Measurements from ENCODE around the gene ABHD14A.

The ABHD14A gene

GRCh38 chr3:52006017-52006819, 31.4 kb downstream of the ABHD14A start:
- Histone ChIP-seq H3K4me2 (ENCODE audit: insufficient read depth, low read length) (no peak overlapping the region), H3K79me2 (ENCODE audit: insufficient read depth, low read length) (no peaks in the 10 kb centered on the region), H3K27me3 (ENCODE audit: insufficient read depth, low read length, poor library complexity) (no peaks in the 10 kb centered on the region), H3K27ac (ENCODE audit: low read length) (no peak overlapping the region), H4K20me1 (ENCODE audit: insufficient read depth, low read length) (no peaks in the 10 kb centered on the region), H3K36me3 (ENCODE audit: insufficient read depth, low read length) (no peaks in the 10 kb centered on the region), H2AFZ (ENCODE audit: low read depth, low read length) (peak overlapping the region; percentile 3; the same call in 1 of the 2 replicates), H3K4me3 (ENCODE audit: low read depth in 1 of 2, low read length in 2 of 2) (no peak overlapping the region), H3K9ac (ENCODE audit: low read depth, low read length) (no peak overlapping the region), H3K4me1 (ENCODE audit: insufficient read depth, low read length) (peaks cover 21% of the 10 kb centered on the region), H3K9me3 (ENCODE audit: insufficient read depth, low read length, severe bottlenecking) (no peaks in the 10 kb centered on the region)
- ATAC-seq (ENCODE audit: insufficient read depth, low read depth) (no peak), DNase-seq (no peak)
- TF ChIP-seq EZH2 (IDR thresholded peaks at IDR 0.05; ENCODE audit: borderline replicate concordance, low read depth, low read length, severe bottlenecking) (no peak), CTCF (IDR thresholded peaks at IDR 0.05; ENCODE audit: borderline replicate concordance, extremely low read depth, low read length, poor library complexity, severe bottlenecking) (no peak)

GRCh38 chr3:52006820-52007133, 31.9 kb downstream of the ABHD14A start:
- DNase-seq (no peak), ATAC-seq (ENCODE audit: insufficient read depth, low read depth) (no peak)
- H3K27ac ChIP-seq (ENCODE audit: low read length) = no peak overlapping the region
- H3K4me2 ChIP-seq (ENCODE audit: insufficient read depth, low read length) = no peak overlapping the region
- H2AFZ ChIP-seq (ENCODE audit: low read depth, low read length) = no peak overlapping the region
- TF ChIP-seq CTCF (IDR thresholded peaks at IDR 0.05; ENCODE audit: borderline replicate concordance, extremely low read depth, low read length, poor library complexity, severe bottlenecking) = no peak
- no peak for TF ChIP-seq EZH2 (IDR thresholded peaks at IDR 0.05; ENCODE audit: borderline replicate concordance, low read depth, low read length, severe bottlenecking)
- H4K20me1 ChIP-seq (ENCODE audit: insufficient read depth, low read length) = no peaks in the 10 kb centered on the region
- H3K36me3 ChIP-seq (ENCODE audit: insufficient read depth, low read length) = no peaks in the 10 kb centered on the region
- no peaks in the 10 kb centered on the region for H3K79me2 ChIP-seq (ENCODE audit: insufficient read depth, low read length)
- H3K4me1 ChIP-seq (ENCODE audit: insufficient read depth, low read length) = peaks cover 15% of the 10 kb centered on the region
- H3K27me3 ChIP-seq (ENCODE audit: insufficient read depth, low read length, poor library complexity) = no peaks in the 10 kb centered on the region
- no peak overlapping the region for H3K9ac ChIP-seq (ENCODE audit: low read depth, low read length)
- no peaks in the 10 kb centered on the region for H3K9me3 ChIP-seq (ENCODE audit: insufficient read depth, low read length, severe bottlenecking)
- H3K4me3 ChIP-seq (ENCODE audit: low read depth in 1 of 2, low read length in 2 of 2) = no peak overlapping the region

GRCh38 chr3:52007291-52007690, 32.4 kb downstream of the ABHD14A start:
- Histone ChIP-seq H3K9ac (ENCODE audit: low read depth, low read length) (no peak overlapping the region), H3K27me3 (ENCODE audit: insufficient read depth, low read length, poor library complexity) (no peaks in the 10 kb centered on the region), H4K20me1 (ENCODE audit: insufficient read depth, low read length) (no peaks in the 10 kb centered on the region), H3K4me1 (ENCODE audit: insufficient read depth, low read length) (peaks cover 13% of the 10 kb centered on the region), H3K27ac (ENCODE audit: low read length) (no peak overlapping the region), H3K79me2 (ENCODE audit: insufficient read depth, low read length) (no peaks in the 10 kb centered on the region), H3K4me3 (ENCODE audit: low read depth in 1 of 2, low read length in 2 of 2) (no peak overlapping the region), H2AFZ (ENCODE audit: low read depth, low read length) (no peak overlapping the region), H3K4me2 (ENCODE audit: insufficient read depth, low read length) (no peak overlapping the region), H3K9me3 (ENCODE audit: insufficient read depth, low read length, severe bottlenecking) (no peaks in the 10 kb centered on the region), H3K36me3 (ENCODE audit: insufficient read depth, low read length) (no peaks in the 10 kb centered on the region)
- TF ChIP-seq EZH2 (IDR thresholded peaks at IDR 0.05; ENCODE audit: borderline replicate concordance, low read depth, low read length, severe bottlenecking) = no peak
- no peak for TF ChIP-seq CTCF (IDR thresholded peaks at IDR 0.05; ENCODE audit: borderline replicate concordance, extremely low read depth, low read length, poor library complexity, severe bottlenecking)
- no peak for ATAC-seq (ENCODE audit: insufficient read depth, low read depth)
- DNase-seq = no peak

Measured in DND-41 (cell line).